SU-DHL-6 (cell line): ENCODE results near the gene UBE3C.

ENCODE experiments used
- H2AFZ ChIP-seq: fragments of 200-600 bp; sonication (generic); 2 replicates; pipeline ENCODE4 v1.6.1; 2014; ENCODE audit warnings: low read depth, mild to moderate bottlenecking, moderate library complexity, mixed read lengths, antibody characterized with exemption, low read length; ENCODE audit not compliant: severe bottlenecking
- H3F3A ChIP-seq: fragments of 200-600 bp; shearing (Covaris generic); 2 replicates; pipeline ENCODE4 v1.6.0; 2016; ENCODE audit warnings: antibody characterized with exemption, mild to moderate bottlenecking; ENCODE audit not compliant: insufficient read depth
- H3K27ac ChIP-seq: fragments of 200-600 bp; sonication (generic); 2 replicates; pipeline ENCODE4 v1.5.1; 2016; ENCODE audit warnings: low read depth, mild to moderate bottlenecking, low read length, moderate library complexity, mixed read lengths
- H3K27me3 ChIP-seq: fragments of 200-600 bp; sonication (generic), shearing (Covaris generic); 2 replicates; pipeline ENCODE4 v1.6.0; 2014; ENCODE audit warnings: mild to moderate bottlenecking, low read length
- H3K36me3 ChIP-seq: fragments of 200-600 bp; sonication (generic); 2 replicates; pipeline ENCODE4 v1.6.1; 2014; ENCODE audit warnings: mild to moderate bottlenecking, low read length, mixed read lengths
- H3K4me2 ChIP-seq: fragments of 300-600, 200-600 bp; shearing (Covaris generic), sonication (generic); 2 replicates; pipeline ENCODE4 v1.6.0; 2014; ENCODE audit warnings: low read length, low read depth, mild to moderate bottlenecking; ENCODE audit not compliant: poor library complexity, severe bottlenecking
- H3K4me3 ChIP-seq: fragments of 200-600 bp; sonication (generic); 2 replicates; pipeline ENCODE4 v1.5.1; 2014; ENCODE audit warnings: antibody characterized with exemption, low read length, mild to moderate bottlenecking, mixed read lengths; ENCODE audit not compliant: insufficient read depth, poor library complexity, severe bottlenecking
- H3K79me2 ChIP-seq: fragments of 200-600 bp; sonication (generic); 2 replicates; pipeline ENCODE4 v1.6.1; 2014; ENCODE audit warnings: mild to moderate bottlenecking, low read length, moderate library complexity; ENCODE audit not compliant: insufficient read depth
- H3K9ac ChIP-seq: fragments of 200-600 bp; sonication (generic); 2 replicates; pipeline ENCODE4 v1.7.0; 2014; ENCODE audit warnings: mild to moderate bottlenecking, low read length
- H3K9me2 ChIP-seq: fragments of 200-600 bp; sonication (generic); replicated peaks from 2 replicates; pipeline ENCODE4 v1.6.1; 2014; ENCODE audit warnings: low read length; ENCODE audit not compliant: insufficient read depth
- H3K9me3 ChIP-seq: fragments of 200-600 bp; sonication (generic); 2 replicates; pipeline ENCODE4 v1.6.1; 2014; ENCODE audit warnings: low read length, mixed read lengths; ENCODE audit not compliant: insufficient read depth
- H4K20me1 ChIP-seq: fragments of 200-600 bp; sonication (generic); 2 replicates; pipeline ENCODE4 v1.6.1; 2014; ENCODE audit warnings: low read depth, mild to moderate bottlenecking, antibody characterized with exemption, low read length, moderate library complexity, mixed read lengths
- CTCF ChIP-seq: fragments of 200-600 bp; sonication (generic); IDR thresholded peaks from one replicate; pipeline ENCODE4 v1.5.1; 2017; ENCODE audit warnings: antibody characterized with exemption, mild to moderate bottlenecking, low read length, moderate library complexity; ENCODE audit not compliant: insufficient read depth, poor library complexity, severe bottlenecking
- EZH2phosphoT487 ChIP-seq: fragments of 200-600 bp; sonication (generic), shearing (Covaris generic); conservative IDR thresholded peaks from 2 replicates; pipeline ENCODE4 v1.6.1; 2018; ENCODE audit warnings: mild to moderate bottlenecking, antibody characterized with exemption, low read length, moderate library complexity, mixed read lengths

UBE3C gene

GRCh38 chr7:157138424-157139110 is at the start of gene UBE3C:
Gene UBE3C (plus strand): TSS chr7:157138926. CDS start chr7:157139273, 347 bp downstream.
- peak within 1 kb of the TSS; percentile 98 for H2AFZ ChIP-seq
- H3K9me2 ChIP-seq = no peaks in the 10 kb centered on the region
- H3K4me3 ChIP-seq = peak within 1 kb of the TSS; percentile 75
- H3K9ac ChIP-seq = peak within 1 kb of the TSS; percentile 92
- H3F3A ChIP-seq = peaks cover 9% of the 10 kb centered on the region
- peak within 1 kb of the TSS; percentile 76 for H3K27ac ChIP-seq
- peaks cover 4% of the 10 kb centered on the region; the same call in 1 of the 2 replicates for H4K20me1 ChIP-seq
- H3K79me2 ChIP-seq = peaks cover 45% of the 10 kb centered on the region
- no peaks in the 10 kb centered on the region for H3K36me3 ChIP-seq
- H3K27me3 ChIP-seq = no peaks in the 10 kb centered on the region
- H3K4me2 ChIP-seq = peak within 1 kb of the TSS; percentile 53
- H3K9me3 ChIP-seq = no peaks in the 10 kb centered on the region
- no peak for TF ChIP-seq CTCF
- no peak for TF ChIP-seq EZH2phosphoT487

- H3K9me2 ChIP-seq = no peaks in the 10 kb centered on the region
- no peak overlapping the region for H3K27ac ChIP-seq
- no peaks in the 10 kb centered on the region for H3K36me3 ChIP-seq
- peaks cover 5% of the 10 kb centered on the region; the same call in 1 of the 2 replicates for H3K9me3 ChIP-seq
- no peak overlapping the region for H3K4me3 ChIP-seq
- TF ChIP-seq EZH2phosphoT487 (no peak), CTCF (no peak)
- H3K27me3 ChIP-seq = no peaks in the 10 kb centered on the region
- H4K20me1 ChIP-seq = no peaks in the 10 kb centered on the region
- no peak overlapping the region for H3K9ac ChIP-seq
- no peak overlapping the region for H3K4me2 ChIP-seq
- H3K79me2 ChIP-seq = no peaks in the 10 kb centered on the region
- no peak overlapping the region for H2AFZ ChIP-seq
- no peaks in the 10 kb centered on the region for H3F3A ChIP-seq
Measured at GRCh38 chr7:157089100-157089610, 49.6 kb upstream of the UBE3C start.

- Histone ChIP-seq H3K79me2 (no peaks in the 10 kb centered on the region), H3K27ac (no peak overlapping the region), H3K36me3 (no peaks in the 10 kb centered on the region), H3K9ac (no peak overlapping the region), H3K9me2 (no peaks in the 10 kb centered on the region), H3K9me3 (no peaks in the 10 kb centered on the region), H3K4me3 (no peak overlapping the region), H3F3A (no peaks in the 10 kb centered on the region), H3K4me2 (no peak overlapping the region), H2AFZ (no peak overlapping the region), H4K20me1 (no peaks in the 10 kb centered on the region), H3K27me3 (no peaks in the 10 kb centered on the region)
- TF ChIP-seq CTCF = no peak
- no peak for TF ChIP-seq EZH2phosphoT487
Measured at GRCh38 chr7:157090485-157091165, 48.1 kb upstream of the UBE3C start.
